Stomach smooth muscle (tissue), 2 donors: ENCODE measurements around the gene ALK.

Experiments
- H3K27ac ChIP-seq: one replicate; pipeline ENCODE4 v1.7.0; 2013; ENCODE audit warnings: mild to moderate bottlenecking, low read length, inconsistent platforms
- H3K27me3 ChIP-seq, 2 donors: one replicate each; pipeline ENCODE4 v1.7.0; 2013; ENCODE audit warnings: low read length in 2 of 2; ENCODE audit not compliant: insufficient read depth in 2 of 2, control insufficient read depth in 1 of 2
- H3K36me3 ChIP-seq, 2 donors: one replicate each; pipeline ENCODE4 v1.7.0; 2013; ENCODE audit warnings: low read length in 2 of 2; ENCODE audit not compliant: control insufficient read depth in 2 of 2, insufficient read depth in 2 of 2
- H3K4me1 ChIP-seq: one replicate; pipeline ENCODE4 v1.7.0; 2013; ENCODE audit warnings: low read length; ENCODE audit not compliant: control insufficient read depth, insufficient read depth
- H3K4me3 ChIP-seq, 2 donors: one replicate each; pipeline ENCODE4 v1.7.0; 2013; ENCODE audit warnings: low read length in 2 of 2
- H3K9ac ChIP-seq, 2 donors: one replicate each; pipeline ENCODE4 v1.7.0; 2013; ENCODE audit warnings: low read length in 2 of 2, mild to moderate bottlenecking in 1 of 2
- H3K9me3 ChIP-seq, 2 donors: one replicate each; pipeline ENCODE4 v1.7.0; 2013; ENCODE audit warnings: low read length in 2 of 2; ENCODE audit not compliant: control insufficient read depth in 2 of 2
- donor health status: healthy.
- donor health status: Pancreatic carcinoma.

The ALK gene

DNA sequence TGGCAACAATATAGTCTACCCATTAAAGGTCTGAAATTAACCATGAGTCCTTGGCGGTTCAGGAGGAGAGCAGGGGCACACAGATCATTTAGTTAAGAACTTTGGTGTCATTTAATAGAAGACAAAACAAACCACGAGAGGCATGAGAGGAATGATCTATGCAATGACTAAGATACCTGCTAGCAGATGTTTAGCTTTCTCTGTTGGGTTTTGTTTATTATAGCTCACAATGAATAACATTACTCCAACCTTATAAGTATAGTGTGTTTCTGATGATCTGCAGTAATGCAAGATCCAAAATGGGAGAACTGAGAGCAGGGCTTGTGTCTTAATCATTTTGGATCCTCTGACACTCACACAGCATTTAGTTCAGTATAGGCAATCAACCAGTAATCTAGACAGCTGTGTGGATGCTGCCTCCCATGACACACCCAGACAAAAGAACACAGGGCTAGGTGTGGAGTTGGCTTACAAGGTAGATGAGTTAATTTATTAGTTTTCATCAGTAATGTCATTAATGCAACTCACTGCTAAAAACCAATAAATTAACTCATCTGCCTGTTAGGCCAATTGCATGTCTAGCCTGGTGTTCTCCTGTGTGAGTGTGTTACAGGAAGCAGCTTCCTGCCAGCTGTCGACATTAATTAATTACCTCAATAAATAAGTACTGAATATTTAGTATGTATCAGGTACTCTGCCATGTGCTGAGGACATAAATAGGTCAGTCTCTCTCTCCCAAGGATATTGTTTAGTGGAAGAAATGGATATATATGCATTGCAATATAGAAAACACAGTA lies 713.8 kb downstream of the ALK start:
- H3K27ac ChIP-seq = no peak overlapping the region
- H3K27me3 ChIP-seq = no peaks in the 10 kb centered on the region
- no peaks in the 10 kb centered on the region for H3K9me3 ChIP-seq
- H3K4me3 ChIP-seq = no peak overlapping the region
- no peaks in the 10 kb centered on the region for H3K4me1 ChIP-seq
- H3K9ac ChIP-seq = no peak overlapping the region
- no peaks in the 10 kb centered on the region for H3K36me3 ChIP-seq

GRCh38 chr2:29206941-29207340 lies 714.4 kb downstream of the ALK start:
- H3K36me3 ChIP-seq = no peaks in the 10 kb centered on the region
- no peaks in the 10 kb centered on the region for H3K4me1 ChIP-seq
- H3K27me3 ChIP-seq = no peaks in the 10 kb centered on the region

GRCh38 chr2:29202819-29203495 lies 718.4 kb downstream of the ALK start:
- Histone ChIP-seq H3K9ac (no peak overlapping the region), H3K4me3 (no peak overlapping the region), H3K36me3 (no peaks in the 10 kb centered on the region), H3K4me1 (no peaks in the 10 kb centered on the region), H3K27me3 (no peaks in the 10 kb centered on the region), H3K9me3 (no peaks in the 10 kb centered on the region), H3K27ac (no peak overlapping the region)

More at GRCh38 chr2:29206941-29207340, 714.4 kb downstream of the ALK start:
- Histone ChIP-seq H3K9me3 (no peaks in the 10 kb centered on the region), H3K4me3 (no peak overlapping the region), H3K27ac (no peak overlapping the region), H3K9ac (no peak overlapping the region)

- Histone ChIP-seq H3K27me3 (no peaks in the 10 kb centered on the region), H3K27ac (no peak overlapping the region), H3K36me3 (no peaks in the 10 kb centered on the region), H3K4me3 (no peak overlapping the region), H3K9ac (no peak overlapping the region), H3K9me3 (no peaks in the 10 kb centered on the region), H3K4me1 (peaks cover 3% of the 10 kb centered on the region)
These were observed 719.4 kb downstream of the ALK start for GRCh38 chr2:29201979-29202378.

- H3K4me3 ChIP-seq = no peak overlapping the region
- no peaks in the 10 kb centered on the region for H3K27me3 ChIP-seq
- H3K4me1 ChIP-seq = peaks cover 4% of the 10 kb centered on the region
- no peak overlapping the region for H3K9ac ChIP-seq
- H3K36me3 ChIP-seq = no peaks in the 10 kb centered on the region
- no peaks in the 10 kb centered on the region for H3K9me3 ChIP-seq
- H3K27ac ChIP-seq = no peak overlapping the region
These were observed 724.3 kb downstream of the ALK start for GRCh38 chr2:29196792-29197788.

DNA sequence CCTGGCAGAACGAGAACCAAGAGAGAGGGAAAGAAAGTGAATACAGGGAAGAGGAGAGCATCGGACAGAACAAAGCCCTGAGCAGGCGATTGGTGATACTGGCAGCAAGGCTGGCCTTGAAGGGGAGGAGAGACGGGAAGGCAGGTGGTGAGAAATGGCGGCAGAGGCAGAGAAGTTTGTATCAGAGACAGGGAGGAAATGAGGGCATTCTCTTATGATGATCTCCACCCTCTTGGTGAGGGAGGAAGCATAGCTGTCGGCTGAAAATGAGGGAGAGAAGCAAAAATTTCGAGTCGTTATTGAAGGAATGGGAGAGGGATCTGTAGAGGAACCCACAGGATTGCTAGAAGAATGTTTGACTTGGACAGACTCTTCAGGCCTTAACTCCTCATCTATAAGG lies 725.6 kb downstream of the ALK start:
- Histone ChIP-seq H3K4me3 (no peak overlapping the region), H3K36me3 (peaks cover 2 to 4% of the 10 kb centered on the region in 2 donors), H3K9ac (no peak overlapping the region), H3K27me3 (no peaks in the 10 kb centered on the region), H3K9me3 (no peaks in the 10 kb centered on the region), H3K27ac (no peak overlapping the region), H3K4me1 (peaks cover 4% of the 10 kb centered on the region)

DNA sequence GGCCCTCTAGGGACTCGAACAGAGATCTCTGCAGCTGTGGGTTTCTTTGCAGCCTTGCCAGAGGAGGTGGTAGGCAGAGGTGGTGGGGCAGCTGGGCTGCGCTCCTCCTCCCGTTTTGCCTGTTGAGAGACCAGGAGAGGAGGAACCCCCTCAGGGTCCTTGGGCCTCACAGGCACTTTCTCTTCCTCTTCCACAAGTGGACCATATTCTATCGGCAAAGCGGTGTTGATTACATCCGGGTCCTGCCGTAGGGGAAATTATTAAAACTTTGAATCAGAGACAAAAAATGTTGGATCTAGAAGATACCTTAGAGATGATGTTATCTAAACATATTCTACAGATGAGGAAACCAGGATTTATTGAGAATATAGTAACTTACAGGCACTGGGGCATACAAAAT lies 727.7 kb downstream of the ALK start:
- Histone ChIP-seq H3K27me3 (no peaks in the 10 kb centered on the region), H3K9me3 (no peaks in the 10 kb centered on the region)

GRCh38 chr2:29193111-29193510 lies 728.3 kb downstream of the ALK start:
- Histone ChIP-seq H3K9me3 (no peaks in the 10 kb centered on the region), H3K4me3 (no peak overlapping the region), H3K4me1 (peaks cover 4% of the 10 kb centered on the region), H3K27me3 (no peaks in the 10 kb centered on the region), H3K27ac (no peak overlapping the region), H3K9ac (no peak overlapping the region), H3K36me3 (peaks cover 2 to 4% of the 10 kb centered on the region in 2 donors)

More for the DNA sequence above, 727.7 kb downstream of the ALK start:
- peaks cover 2 to 4% of the 10 kb centered on the region in 2 donors for H3K36me3 ChIP-seq
- H3K9ac ChIP-seq = no peak overlapping the region
- H3K4me1 ChIP-seq = peaks cover 4% of the 10 kb centered on the region
- H3K27ac ChIP-seq = no peak overlapping the region
- H3K4me3 ChIP-seq = no peak overlapping the region

GRCh38 chr2:29192526-29192925 lies 728.9 kb downstream of the ALK start:
- peaks cover 4% of the 10 kb centered on the region for H3K4me1 ChIP-seq
- no peak overlapping the region for H3K9ac ChIP-seq
- H3K27ac ChIP-seq = no peak overlapping the region
- no peaks in the 10 kb centered on the region for H3K27me3 ChIP-seq
- no peak overlapping the region for H3K4me3 ChIP-seq
- no peaks in the 10 kb centered on the region for H3K9me3 ChIP-seq
- H3K36me3 ChIP-seq = peaks cover 2 to 4% of the 10 kb centered on the region in 2 donors

- Histone ChIP-seq H3K27ac (no peak overlapping the region), H3K36me3 (peaks cover 2 to 4% of the 10 kb centered on the region in 2 donors), H3K27me3 (no peaks in the 10 kb centered on the region), H3K4me1 (no peaks in the 10 kb centered on the region), H3K9ac (no peak overlapping the region), H3K4me3 (no peak overlapping the region), H3K9me3 (no peaks in the 10 kb centered on the region)
These were observed 729.6 kb downstream of the ALK start for GRCh38 chr2:29191817-29192216.
